IMR-90 (cell line): ENCODE data around the gene COIL. TPM values are rescaled to one million over a fixed set of nuclear protein-coding genes. Genes with fewer than 3 reads are reported as not detected.

Experiments
- ATAC-seq: fragments of 200-7000 bp; cut with Tn5 transposase; 2 replicates; pipeline ENCODE4 v1.9.1; 2020; ENCODE audit warnings: low read depth, mild to moderate bottlenecking, moderate library complexity
- BruUV-seq: library from RNA; stranded (reverse); fragments of 400-500 nt; replicated peaks from 2 replicates; lab custom pipeline; 2021; lab: Mats Ljungman, UMichigan
- CTCF ChIA-PET: fragments of 300-600 bp; formaldehyde crosslinking; extraction: SDS; loops from one replicate; lab custom pipeline; 2021; ENCODE audit warnings: antibody characterized with exemption; lab: Yijun Ruan, JAX
- POLR2A ChIA-PET: fragments of 300-600 bp; sonication (Branson Sonifier 250); formaldehyde crosslinking; loops from one replicate; lab custom pipeline; 2022; ENCODE audit warnings: antibody characterized with exemption; ENCODE audit not compliant: unreplicated experiment; lab: Charles Lee
- DNase-seq: peaks from one replicate; pipeline ENCODE4 v3.0.0; 2013
- H2AFZ ChIP-seq: replicated peaks from 2 replicates; pipeline ENCODE3; 2013; ENCODE audit warnings: low read length, mild to moderate bottlenecking; ENCODE audit not compliant: poor library complexity
- H2AK5ac ChIP-seq: 2 replicates; pipeline ENCODE4 v1.6.1; 2013; ENCODE audit warnings: low read depth, low read length, inconsistent platforms
- H2AK9ac ChIP-seq: replicated peaks from 2 replicates; pipeline ENCODE3; 2013; ENCODE audit warnings: mild to moderate bottlenecking, low read depth, low read length, moderate library complexity; ENCODE audit not compliant: poor library complexity
- H2BK120ac ChIP-seq: 2 replicates; pipeline ENCODE4 v1.6.1; 2013; ENCODE audit warnings: low read depth, low read length, inconsistent platforms
- H2BK15ac ChIP-seq: 3 replicates; pipeline ENCODE4 v1.6.1; 2013; ENCODE audit warnings: low read depth, low read length, inconsistent platforms
- H2BK20ac ChIP-seq: 2 replicates; pipeline ENCODE4 v1.6.1; 2013; ENCODE audit warnings: low read depth, mild to moderate bottlenecking, inconsistent platforms, low read length, moderate library complexity
- H2BK5ac ChIP-seq: 2 replicates; pipeline ENCODE4 v1.6.1; 2013; ENCODE audit warnings: mild to moderate bottlenecking, low read depth, low read length, inconsistent platforms; ENCODE audit not compliant: poor library complexity, severe bottlenecking
- H3K14ac ChIP-seq: replicated peaks from 2 replicates; pipeline ENCODE4 v1.6.1; 2013; ENCODE audit warnings: low read depth, low read length, inconsistent platforms
- H3K18ac ChIP-seq: 2 replicates; pipeline ENCODE4 v1.6.1; 2013; ENCODE audit warnings: low read depth, low read length, control low read depth
- H3K23ac ChIP-seq: 2 replicates; pipeline ENCODE4 v1.6.1; 2013; ENCODE audit warnings: low read depth, low read length, inconsistent platforms
- H3K27ac ChIP-seq: 2 replicates; pipeline ENCODE4 v1.5.1; 2013; ENCODE audit warnings: mild to moderate bottlenecking, control low read depth, low read length; ENCODE audit not compliant: insufficient read depth
- H3K27me3 ChIP-seq: 2 replicates; pipeline ENCODE4 v1.6.1; 2013; ENCODE audit warnings: low read length; ENCODE audit not compliant: control insufficient read depth, insufficient read depth
- H3K36me3 ChIP-seq: 2 replicates; pipeline ENCODE4 v1.6.1; 2013; ENCODE audit warnings: low read length, mixed read lengths; ENCODE audit not compliant: control insufficient read depth, insufficient read depth
- H3K4ac ChIP-seq: 2 replicates; pipeline ENCODE4 v1.6.1; 2013; ENCODE audit warnings: low read depth, low read length, inconsistent platforms
- H3K4me1 ChIP-seq: 2 replicates; pipeline ENCODE4 v1.6.1; 2013; ENCODE audit warnings: low read length, mixed read lengths; ENCODE audit not compliant: control insufficient read depth, insufficient read depth
- H3K4me2 ChIP-seq: 2 replicates; pipeline ENCODE4 v1.6.1; 2013; ENCODE audit warnings: low read depth, mild to moderate bottlenecking, control low read depth, low read length, moderate library complexity
- H3K4me3 ChIP-seq: 2 replicates; pipeline ENCODE4 v1.5.1; 2013; ENCODE audit warnings: low read depth, mild to moderate bottlenecking, control low read depth, low read length, moderate library complexity; ENCODE audit not compliant: insufficient read depth
- H3K56ac ChIP-seq: 2 replicates; pipeline ENCODE4 v1.6.1; 2013; ENCODE audit warnings: low read length, inconsistent platforms; ENCODE audit not compliant: insufficient read depth; ENCODE audit errors: extremely low read depth
- H3K79me1 ChIP-seq, 2 experiments: 2 replicates each; pipeline ENCODE4 v1.6.1; 2013; ENCODE audit warnings: low read length in 2 of 2, inconsistent platforms in 1 of 2, low read depth in 1 of 2
- H3K9ac ChIP-seq: 2 replicates; pipeline ENCODE4 v1.6.1; 2013; ENCODE audit warnings: low read depth, low read length, control low read depth
- H3K9me1 ChIP-seq: 2 replicates; pipeline ENCODE4 v1.6.1; 2013; ENCODE audit warnings: low read length, inconsistent platforms; ENCODE audit not compliant: insufficient read depth
- H3K9me3 ChIP-seq: 2 replicates; pipeline ENCODE4 v1.6.1; 2013; ENCODE audit warnings: low read length; ENCODE audit not compliant: control insufficient read depth, insufficient read depth
- H4K20me1 ChIP-seq: 2 replicates; pipeline ENCODE4 v1.6.1; 2013; ENCODE audit warnings: low read length, inconsistent platforms; ENCODE audit not compliant: insufficient read depth
- H4K5ac ChIP-seq: 2 replicates; pipeline ENCODE4 v1.6.1; 2013; ENCODE audit warnings: mild to moderate bottlenecking, low read depth, low read length, control low read depth
- H4K8ac ChIP-seq, 2 experiments: 2 replicates each; pipeline ENCODE4 v1.6.1; 2013; ENCODE audit warnings: low read depth in 2 of 2, low read length in 2 of 2, control low read depth in 1 of 2, inconsistent platforms in 1 of 2
- H4K91ac ChIP-seq: 2 replicates; pipeline ENCODE4 v1.6.1; 2013; ENCODE audit warnings: low read depth, low read length, inconsistent platforms; ENCODE audit not compliant: insufficient read depth
- BHLHE40 ChIP-seq: fragments of 150-350 bp; IDR thresholded peaks from 2 replicates; pipeline ENCODE4 v1.6.1; 2016; ENCODE audit warnings: mild to moderate bottlenecking, low read depth, low read length
- CEBPB ChIP-seq: IDR thresholded peaks from 2 replicates; pipeline ENCODE4 v1.6.1; 2012; ENCODE audit warnings: low read depth, low read length, improper control_type of control experiment
- CHD1 ChIP-seq: IDR thresholded peaks from 2 replicates; pipeline ENCODE4 v1.6.1; 2012; ENCODE audit warnings: low read depth, low read length, improper control_type of control experiment
- CTCF ChIP-seq: conservative IDR thresholded peaks from 2 replicates; pipeline ENCODE4 v1.5.1; 2012; ENCODE audit warnings: mild to moderate bottlenecking, low read depth, low read length, improper control_type of control experiment
- ELK1 ChIP-seq: fragments of 150-350 bp; IDR thresholded peaks from 2 replicates; pipeline ENCODE4 v1.6.1; 2016; ENCODE audit warnings: low read depth, mild to moderate bottlenecking, low read length, moderate library complexity, borderline replicate concordance
- FOS ChIP-seq: fragments of 150-350 bp; IDR thresholded peaks from 2 replicates; pipeline ENCODE4 v1.6.1; 2016; ENCODE audit warnings: low read depth, low read length
- MAFK ChIP-seq: IDR thresholded peaks from 2 replicates; pipeline ENCODE4 v1.6.1; 2012; ENCODE audit warnings: low read depth, low read length, improper control_type of control experiment
- MAZ ChIP-seq: IDR thresholded peaks from 2 replicates; pipeline ENCODE4 v1.6.1; 2012; ENCODE audit warnings: low read depth, mild to moderate bottlenecking, low read length, improper control_type of control experiment, moderate library complexity, borderline replicate concordance
- MXI1 ChIP-seq: IDR thresholded peaks from 2 replicates; pipeline ENCODE4 v1.6.1; 2012; ENCODE audit warnings: low read depth, mild to moderate bottlenecking, low read length, moderate library complexity, borderline replicate concordance
- NFE2L2 ChIP-seq: fragments of 150-350 bp; IDR thresholded peaks from 2 replicates; pipeline ENCODE4 v1.6.1; 2016; ENCODE audit warnings: low read depth, mild to moderate bottlenecking, low read length
- POLR2A ChIP-seq: IDR thresholded peaks from 2 replicates; pipeline ENCODE4 v1.6.1; 2012; ENCODE audit warnings: mild to moderate bottlenecking, low read depth, low read length
- RAD21 ChIP-seq: IDR thresholded peaks from 2 replicates; pipeline ENCODE4 v1.6.1; 2012; ENCODE audit warnings: low read length, improper control_type of control experiment
- RCOR1 ChIP-seq: IDR thresholded peaks from 2 replicates; pipeline ENCODE4 v1.6.1; 2012; ENCODE audit warnings: mild to moderate bottlenecking, low read length, improper control_type of control experiment; ENCODE audit not compliant: insufficient replicate concordance
- RFX5 ChIP-seq: IDR thresholded peaks from 2 replicates; pipeline ENCODE4 v1.8.0; 2012; ENCODE audit warnings: low read depth, mild to moderate bottlenecking, low read length, moderate library complexity
- SMC3 ChIP-seq: fragments of 150-350 bp; IDR thresholded peaks from 2 replicates; pipeline ENCODE4 v1.6.1; 2016; ENCODE audit warnings: low read depth, mild to moderate bottlenecking, antibody characterized with exemption, low read length, moderate library complexity
- USF2 ChIP-seq: fragments of 150-350 bp; IDR thresholded peaks from 2 replicates; pipeline ENCODE4 v1.6.1; 2017; ENCODE audit warnings: mild to moderate bottlenecking, antibody characterized with exemption, low read length, low read depth
- WGBS, 2 experiments: methylation state at CpG; one replicate each; pipeline versions ENCODE4 v1.1.5 to v1.1.7; 2013; ENCODE audit warnings: missing lambda C conversion rate in 2 of 2; ENCODE audit not compliant: insufficient read length in 1 of 2; ENCODE audit errors: extremely low coverage in 2 of 2; 5-methylcytosine and 5-hydroxymethylcytosine counted together
- dilution Hi-C: fragments of 300-500 bp; cut with HindIII; formaldehyde crosslinking; loops from one replicate; pipeline ENCODE4 v1.14.3; 2018; ENCODE audit warnings: low sequenced_read_pairs; ENCODE audit not compliant: unreplicated experiment
- in situ Hi-C: fragments of 300-500 bp; cut with MboI; formaldehyde crosslinking; loops from 3 replicates; pipeline ENCODE4 v1.14.3; 2019; ENCODE audit warnings: low sequenced_read_pairs, inconsistent platforms, mixed read lengths
- intact Hi-C: fragments of 100-400 bp; cut with micrococcal nuclease; formaldehyde crosslinking; loops from 2 replicates; pipeline ENCODE4 v1.10.0; 2022
- polyA plus RNA-seq, 3 experiments: library from polyadenylated mRNA; depleted of rRNA; stranded (reverse); fragments of >200 nt; gene quantifications; 2 replicates each; pipeline ENCODE4 v1.2.3, GENCODE V29; 2012; ENCODE audit warnings: low replicate concordance in 1 of 3
- total RNA-seq: library from RNA; depleted of rRNA; stranded (reverse); fragments of >200 nt; gene quantifications from 2 replicates; pipeline ENCODE4 v1.2.3, GENCODE V29; 2012

COIL gene
- total and polyA plus RNA-seq, 2 of the 4 experiments (the other 2 are of a cell fraction): 5.2 to 13.3 TPM

GRCh38 chr17:56908001-56908542 lies 52.8 kb downstream of the COIL start:
- H3K27ac ChIP-seq: no peak overlapping the region
- H2AFZ ChIP-seq: no peak overlapping the region
- 87% methylated on average over 6 of the region's 9 CpGs; no CpG with 5 or more reads in 1 of the 2 experiments for WGBS, 2 experiments
- in situ Hi-C loops: no loop called here
- no peak overlapping the region for H3K14ac ChIP-seq
- no peak overlapping the region for H4K5ac ChIP-seq
- POLR2A ChIA-PET: no interaction called here
- H3K56ac ChIP-seq: no peak overlapping the region
- no peak overlapping the region for H2BK120ac ChIP-seq
- CTCF ChIA-PET: no interaction called here
- no peak for TF ChIP-seq RFX5
- TF ChIP-seq CHD1: no peak
- no peak for TF ChIP-seq BHLHE40
- no peak for TF ChIP-seq MAFK
- TF ChIP-seq USF2: no peak
- no peak for TF ChIP-seq CEBPB
- no peak for TF ChIP-seq RAD21
- no peak for TF ChIP-seq MAZ
- TF ChIP-seq RCOR1: no peak
- TF ChIP-seq CTCF: no peak
- no peak for TF ChIP-seq NFE2L2
- TF ChIP-seq ELK1: no peak
- TF ChIP-seq FOS: no peak
- no peak for TF ChIP-seq POLR2A
- no peak for TF ChIP-seq SMC3
- TF ChIP-seq MXI1: no peak
- DNase-seq: no peak
- H4K91ac ChIP-seq: no peak overlapping the region
- dilution Hi-C loops: no loop called here
- no peak overlapping the region for H2BK5ac ChIP-seq
- BruUV-seq: no TSS peak
- no peak overlapping the region for H2BK15ac ChIP-seq
- no peaks in the 10 kb centered on the region for H3K9me3 ChIP-seq
- no peaks in the 10 kb centered on the region for H3K27me3 ChIP-seq
- no peak overlapping the region for H3K9ac ChIP-seq
- H3K4ac ChIP-seq: no peak overlapping the region
- no peak overlapping the region for H3K23ac ChIP-seq
- H2AK9ac ChIP-seq: peak overlapping the region; percentile 17
- H3K4me1 ChIP-seq: peaks cover 13% of the 10 kb centered on the region
- H2AK5ac ChIP-seq: no peak overlapping the region
- H4K8ac ChIP-seq: no peak overlapping the region
- H3K9me1 ChIP-seq: peaks cover 26% of the 10 kb centered on the region
- intact Hi-C loops: no loop called here
- no peak overlapping the region for H3K18ac ChIP-seq
- H3K36me3 ChIP-seq: peaks cover 29% of the 10 kb centered on the region
- peaks cover 37 to 73% of the 10 kb centered on the region in 2 experiments for H3K79me1 ChIP-seq
- no peak overlapping the region for H3K4me3 ChIP-seq
- no peak for ATAC-seq
- H2BK20ac ChIP-seq: no peak overlapping the region
- no peak overlapping the region for H3K4me2 ChIP-seq
- H4K20me1 ChIP-seq: peaks cover 35% of the 10 kb centered on the region
